D721Med (cell line): ENCODE measurements around the gene WDR5B.

Source experiments
- DNase-seq: peaks from one replicate; pipeline ENCODE4 v3.0.0; 2011; ENCODE audit warnings: low spot score; ENCODE audit not compliant: insufficient read length
- FAIRE-seq: peaks from 2 replicates; lab custom pipeline; 2011; peaks lifted over from hg19 to GRCh38; lab: Jason Lieb, UNC
- TF ChIP-seq, protein P1 (sequence below): IDR thresholded peaks from 2 replicates; pipeline ENCODE4 v1.5.1; 2012; ENCODE audit warnings: mild to moderate bottlenecking, control low read depth; ENCODE audit not compliant: insufficient read depth; ENCODE audit errors: missing control alignments

WDR5B gene

DNA sequence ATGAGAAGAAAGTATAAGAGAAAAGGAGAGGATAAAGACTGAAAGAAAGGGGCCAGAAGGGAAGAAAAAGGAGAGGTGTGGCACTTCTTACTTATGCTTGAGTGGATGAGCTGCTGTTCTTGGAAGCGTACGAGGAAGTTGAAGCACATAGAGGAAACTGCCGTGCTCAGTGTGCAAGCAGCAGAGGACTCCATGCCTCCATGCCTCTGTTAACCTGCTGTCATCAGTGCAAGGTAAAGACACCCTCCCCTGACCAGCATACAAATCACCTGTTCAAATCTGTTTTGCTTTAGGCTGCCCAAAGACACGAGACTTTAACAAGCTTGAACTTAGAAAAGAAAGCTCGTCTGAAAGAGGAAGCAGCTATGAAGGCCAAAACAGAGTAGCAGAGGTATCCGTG is 6.4 kb downstream of the WDR5B start:
- TF ChIP-seq, protein P1, sequence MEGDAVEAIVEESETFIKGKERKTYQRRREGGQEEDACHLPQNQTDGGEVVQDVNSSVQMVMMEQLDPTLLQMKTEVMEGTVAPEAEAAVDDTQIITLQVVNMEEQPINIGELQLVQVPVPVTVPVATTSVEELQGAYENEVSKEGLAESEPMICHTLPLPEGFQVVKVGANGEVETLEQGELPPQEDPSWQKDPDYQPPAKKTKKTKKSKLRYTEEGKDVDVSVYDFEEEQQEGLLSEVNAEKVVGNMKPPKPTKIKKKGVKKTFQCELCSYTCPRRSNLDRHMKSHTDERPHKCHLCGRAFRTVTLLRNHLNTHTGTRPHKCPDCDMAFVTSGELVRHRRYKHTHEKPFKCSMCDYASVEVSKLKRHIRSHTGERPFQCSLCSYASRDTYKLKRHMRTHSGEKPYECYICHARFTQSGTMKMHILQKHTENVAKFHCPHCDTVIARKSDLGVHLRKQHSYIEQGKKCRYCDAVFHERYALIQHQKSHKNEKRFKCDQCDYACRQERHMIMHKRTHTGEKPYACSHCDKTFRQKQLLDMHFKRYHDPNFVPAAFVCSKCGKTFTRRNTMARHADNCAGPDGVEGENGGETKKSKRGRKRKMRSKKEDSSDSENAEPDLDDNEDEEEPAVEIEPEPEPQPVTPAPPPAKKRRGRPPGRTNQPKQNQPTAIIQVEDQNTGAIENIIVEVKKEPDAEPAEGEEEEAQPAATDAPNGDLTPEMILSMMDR, result no peak
- FAIRE-seq, result no peak
- no peak for DNase-seq

DNA sequence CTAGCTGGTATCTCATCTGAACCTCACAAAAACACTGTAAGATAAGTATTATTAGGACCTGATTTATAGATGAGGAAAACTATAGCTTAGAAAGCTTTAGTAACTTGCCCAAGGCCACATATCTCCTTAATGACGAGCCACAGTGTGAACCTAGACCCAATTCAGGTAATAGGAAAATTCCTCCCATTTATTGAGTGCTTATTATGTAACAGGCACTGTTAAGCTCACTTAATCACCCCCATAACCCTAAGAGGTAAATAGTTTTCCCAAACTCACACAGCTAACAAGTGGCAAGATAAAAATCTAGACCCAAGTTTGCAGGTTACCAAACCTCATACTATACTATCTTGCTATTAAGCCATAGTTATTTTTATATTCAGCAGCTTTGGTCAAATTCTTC is 7.9 kb downstream of the WDR5B start:
- TF ChIP-seq, protein P1, result no peak
- no peak for FAIRE-seq
- no peak for DNase-seq

DNA sequence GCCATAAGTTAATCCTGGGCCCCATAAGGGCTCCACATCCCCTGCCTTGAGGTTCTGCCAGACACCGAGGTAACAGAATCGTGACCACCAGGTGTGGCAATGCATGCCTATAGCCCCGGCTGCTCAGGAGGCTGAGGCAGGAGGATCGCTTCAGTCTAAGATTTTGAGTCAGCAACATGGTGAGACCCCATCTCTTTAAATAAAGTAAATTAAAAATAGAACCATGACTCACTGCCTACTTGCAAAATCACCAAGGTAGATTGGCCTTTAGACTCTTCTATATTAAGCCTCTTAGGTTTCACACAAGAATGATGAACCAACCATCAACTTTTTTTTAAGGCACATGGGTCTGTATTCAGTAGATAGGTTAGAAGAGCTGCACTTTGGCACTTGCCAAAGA is 9.7 kb downstream of the WDR5B start:
- TF ChIP-seq, protein P1, result no peak
- no peak for DNase-seq
- FAIRE-seq, result no peak

DNA sequence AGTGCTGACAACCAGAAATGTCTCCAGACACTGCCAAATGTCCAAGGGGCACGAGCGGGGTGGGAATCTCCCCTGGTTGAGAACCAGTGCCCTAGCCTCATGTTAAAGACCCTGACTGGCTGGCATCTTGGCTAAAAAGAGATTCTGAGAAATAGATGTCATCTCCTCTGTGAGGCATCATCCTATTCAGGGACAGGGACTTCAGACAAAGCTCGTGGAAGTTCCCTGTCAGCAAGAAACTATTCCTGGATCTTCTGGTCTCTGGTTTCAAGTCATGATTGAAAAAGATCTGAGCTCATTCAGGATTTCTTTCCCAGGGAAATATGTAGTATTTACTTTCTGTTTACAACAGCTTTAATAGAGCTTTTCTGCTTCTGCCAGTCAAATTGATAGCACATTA is 10.8 kb downstream of the WDR5B start:
- FAIRE-seq (no peak), DNase-seq (no peak)
- TF ChIP-seq, protein P1, result no peak

DNA sequence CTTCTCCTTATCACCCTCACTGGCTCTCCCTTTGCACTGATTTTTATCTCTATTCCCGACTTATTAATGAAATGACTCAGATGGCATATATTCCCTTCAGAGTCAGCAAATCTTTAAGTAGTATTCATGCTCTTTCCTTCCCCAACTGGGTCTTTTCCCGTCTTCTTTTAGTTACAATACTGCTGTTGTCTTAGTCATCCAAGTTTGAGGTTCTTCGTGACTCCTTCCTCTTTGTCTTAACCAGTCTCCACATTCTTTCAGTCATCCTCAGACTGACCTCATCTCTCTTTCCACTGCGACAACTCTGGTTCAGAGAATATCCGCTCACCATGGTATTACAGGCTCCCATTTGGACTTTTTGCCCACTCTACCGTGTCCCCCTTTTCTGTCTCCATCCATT is 12.4 kb downstream of the WDR5B start:
- FAIRE-seq (no peak), DNase-seq (no peak)

DNA sequence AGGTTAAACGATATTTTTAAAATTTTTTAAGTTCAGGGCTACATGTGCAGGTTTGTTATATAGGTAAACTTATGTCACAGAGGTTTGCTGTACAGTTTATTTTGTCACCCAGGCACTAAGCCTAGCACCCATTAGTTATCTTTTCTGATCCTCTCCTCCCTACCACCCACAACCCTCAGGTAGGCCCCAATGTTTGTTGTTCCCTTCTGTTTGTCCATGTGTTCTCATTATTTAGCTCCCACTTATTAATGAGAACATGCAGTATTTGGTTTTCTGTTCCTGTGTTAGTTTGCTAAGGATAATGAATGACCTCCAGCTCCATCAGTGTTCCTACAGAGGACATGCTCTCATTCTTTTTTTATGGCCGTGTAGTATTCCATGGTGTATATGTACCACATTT is 16.9 kb downstream of the WDR5B start:
- TF ChIP-seq, protein P1, result no peak
- FAIRE-seq (no peak), DNase-seq (no peak)

More for the DNA sequence above, 12.4 kb downstream of the WDR5B start:
- TF ChIP-seq, protein P1, result no peak

DNA sequence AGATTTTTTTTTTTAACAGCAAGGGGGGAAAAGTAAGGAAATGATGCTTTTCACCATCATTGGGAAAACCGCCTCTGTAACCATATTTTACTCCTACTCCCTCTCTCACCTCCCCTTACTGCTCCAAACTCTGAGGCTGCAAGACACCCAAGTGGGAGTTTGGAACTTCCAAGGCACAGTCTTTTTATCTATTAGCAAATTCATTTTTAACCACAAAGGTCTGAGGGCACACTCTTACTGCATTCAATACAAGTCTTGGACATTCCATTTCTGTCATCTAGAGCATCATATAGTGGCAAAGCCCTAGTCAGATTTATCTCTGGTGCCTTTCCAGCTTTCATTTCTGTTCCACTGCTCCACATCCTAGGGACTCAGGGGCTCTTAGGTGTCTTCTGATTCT is 18.7 kb downstream of the WDR5B start:
- no peak for FAIRE-seq
- TF ChIP-seq, protein P1, result no peak

More for the DNA sequence above, 18.7 kb downstream of the WDR5B start:
- no peak for DNase-seq
